ENCODE results near the gene MYO5B. TPM values are rescaled to one million over a fixed set of nuclear protein-coding genes. Genes with fewer than 3 reads are reported as not detected.

The MYO5B gene
- polyA plus RNA-seq, 1 of the 3 experiments (the other 2 are of a cell fraction) = 1.3 TPM

DNA sequence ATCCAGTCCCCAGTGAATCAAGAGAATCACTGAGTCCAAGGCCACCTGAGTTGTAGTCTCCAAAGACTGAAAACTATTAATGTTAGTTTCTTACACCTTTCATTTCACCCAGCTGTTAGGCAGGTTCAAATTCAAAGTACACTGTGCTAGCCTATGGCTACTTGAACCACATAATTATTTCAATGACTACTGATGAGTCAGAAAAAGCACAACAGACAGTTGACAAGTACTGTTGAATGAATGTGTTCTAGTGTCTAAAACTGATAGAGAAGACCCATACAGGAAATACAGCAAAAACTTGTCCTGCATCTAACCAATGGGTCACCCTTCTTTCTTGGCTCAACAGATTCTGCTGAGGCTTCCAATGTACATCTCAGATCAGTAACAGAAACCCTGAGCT, 160.9 kb downstream of the MYO5B start:
- Histone ChIP-seq H3K4me1 (ENCODE audit: control insufficient read depth in 1 of 2, insufficient read depth in 2 of 2, low read depth in 1 of 2, low read length in 1 of 2) (no peaks in the 10 kb centered on the region), H3K9me3 (no peaks in the 10 kb centered on the region), H2AFZ (ENCODE audit: low read depth) (no peak overlapping the region), H3K4me3 (ENCODE audit: low read depth in 2 of 2, low read length in 1 of 2) (no peak overlapping the region), H3K79me2 (ENCODE audit: insufficient read depth) (no peaks in the 10 kb centered on the region), H3K4me2 (no peak overlapping the region), H4K20me1 (ENCODE audit: insufficient read depth) (no peaks in the 10 kb centered on the region), H3K36me3 (replicated peaks in 1 of 2; ENCODE audit: control insufficient read depth in 1 of 2, insufficient read depth in 2 of 2, low read length in 1 of 2) (no peaks in the 10 kb centered on the region), H3K27me3 (ENCODE audit: insufficient read depth) (no peaks in the 10 kb centered on the region; the same call in 1 of the 2 replicates), H3F3A (replicated peaks; ENCODE audit: insufficient read depth) (no peaks in the 10 kb centered on the region), H3K9me2 (no peaks in the 10 kb centered on the region), H3K9ac (no peak overlapping the region), H3K27ac (ENCODE audit: low read depth in 2 of 2, low read length in 1 of 2) (no peak overlapping the region)
- TF ChIP-seq, protein P1, sequence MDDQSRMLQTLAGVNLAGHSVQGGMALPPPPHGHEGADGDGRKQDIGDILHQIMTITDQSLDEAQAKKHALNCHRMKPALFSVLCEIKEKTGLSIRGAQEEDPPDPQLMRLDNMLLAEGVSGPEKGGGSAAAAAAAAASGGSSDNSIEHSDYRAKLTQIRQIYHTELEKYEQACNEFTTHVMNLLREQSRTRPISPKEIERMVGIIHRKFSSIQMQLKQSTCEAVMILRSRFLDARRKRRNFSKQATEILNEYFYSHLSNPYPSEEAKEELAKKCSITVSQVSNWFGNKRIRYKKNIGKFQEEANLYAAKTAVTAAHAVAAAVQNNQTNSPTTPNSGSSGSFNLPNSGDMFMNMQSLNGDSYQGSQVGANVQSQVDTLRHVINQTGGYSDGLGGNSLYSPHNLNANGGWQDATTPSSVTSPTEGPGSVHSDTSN (IDR thresholded peaks at IDR 0.05) = no peak
- TF ChIP-seq MXI1 (IDR thresholded peaks at IDR 0.05; ENCODE audit: low read depth, low read length) = no peak
- TF ChIP-seq, protein P2, sequence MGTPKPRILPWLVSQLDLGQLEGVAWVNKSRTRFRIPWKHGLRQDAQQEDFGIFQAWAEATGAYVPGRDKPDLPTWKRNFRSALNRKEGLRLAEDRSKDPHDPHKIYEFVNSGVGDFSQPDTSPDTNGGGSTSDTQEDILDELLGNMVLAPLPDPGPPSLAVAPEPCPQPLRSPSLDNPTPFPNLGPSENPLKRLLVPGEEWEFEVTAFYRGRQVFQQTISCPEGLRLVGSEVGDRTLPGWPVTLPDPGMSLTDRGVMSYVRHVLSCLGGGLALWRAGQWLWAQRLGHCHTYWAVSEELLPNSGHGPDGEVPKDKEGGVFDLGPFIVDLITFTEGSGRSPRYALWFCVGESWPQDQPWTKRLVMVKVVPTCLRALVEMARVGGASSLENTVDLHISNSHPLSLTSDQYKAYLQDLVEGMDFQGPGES (IDR thresholded peaks at IDR 0.05; ENCODE audit: low read depth, low read length) = no peak
- TF ChIP-seq RAD21 (IDR thresholded peaks at IDR 0.05; ENCODE audit: low read length) = no peak
- no peak for TF ChIP-seq GABPA (IDR thresholded peaks at IDR 0.05; ENCODE audit: low read depth)
- no peak for TF ChIP-seq ELF1 (IDR thresholded peaks at IDR 0.05)
- TF ChIP-seq SIN3A (IDR thresholded peaks at IDR 0.05; ENCODE audit: borderline replicate concordance, low read depth, low read length) = no peak
- TF ChIP-seq, protein P3, sequence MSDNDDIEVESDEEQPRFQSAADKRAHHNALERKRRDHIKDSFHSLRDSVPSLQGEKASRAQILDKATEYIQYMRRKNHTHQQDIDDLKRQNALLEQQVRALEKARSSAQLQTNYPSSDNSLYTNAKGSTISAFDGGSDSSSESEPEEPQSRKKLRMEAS (IDR thresholded peaks at IDR 0.05; ENCODE audit: low read depth) = no peak
- ChIA-PET POLR2A (no interaction called here), CTCF (interaction anchor here (0.6 to 0.7 kb wide), 2 partner anchors 10 to 442 kb away, joined by 3 read pairs; no protein-coding TSS in a partner anchor)
- no peak for DNase-seq

DNA sequence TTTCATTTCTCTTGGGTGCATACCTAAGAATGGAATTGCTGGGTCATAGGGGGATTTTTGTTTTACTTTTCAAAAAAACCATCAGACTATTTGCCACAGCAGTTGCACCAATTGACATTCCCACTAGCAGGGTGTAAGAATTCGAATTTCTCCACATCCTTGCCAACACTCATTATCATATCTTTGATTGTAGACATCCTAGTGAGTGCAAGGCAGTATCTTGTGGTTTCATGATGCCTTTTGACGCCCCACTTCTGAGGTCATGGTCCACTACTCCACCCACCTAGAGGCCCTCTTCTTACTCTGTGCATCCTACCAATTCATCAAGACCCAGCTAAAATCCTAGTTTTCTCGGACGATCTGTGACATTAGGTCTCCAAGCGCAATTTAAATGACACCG, 161.9 kb downstream of the MYO5B start:
- Histone ChIP-seq H4K20me1 (ENCODE audit: insufficient read depth) (no peaks in the 10 kb centered on the region), H3K27ac (ENCODE audit: low read depth in 2 of 2, low read length in 1 of 2) (no peak overlapping the region), H2AFZ (ENCODE audit: low read depth) (no peak overlapping the region), H3K9me2 (no peaks in the 10 kb centered on the region), H3F3A (replicated peaks; ENCODE audit: insufficient read depth) (no peaks in the 10 kb centered on the region), H3K9me3 (no peaks in the 10 kb centered on the region), H3K36me3 (replicated peaks in 1 of 2; ENCODE audit: control insufficient read depth in 1 of 2, insufficient read depth in 2 of 2, low read length in 1 of 2) (no peaks in the 10 kb centered on the region), H3K4me3 (ENCODE audit: low read depth in 2 of 2, low read length in 1 of 2) (no peak overlapping the region), H3K27me3 (ENCODE audit: insufficient read depth) (no peaks in the 10 kb centered on the region; the same call in 1 of the 2 replicates), H3K9ac (no peak overlapping the region), H3K4me2 (no peak overlapping the region), H3K4me1 (ENCODE audit: control insufficient read depth in 1 of 2, insufficient read depth in 2 of 2, low read depth in 1 of 2, low read length in 1 of 2) (no peaks in the 10 kb centered on the region; a peak in 1 of 4 replicates), H3K79me2 (ENCODE audit: insufficient read depth) (no peaks in the 10 kb centered on the region)
- CTCF ChIA-PET = no interaction called here
- WGBS (ENCODE audit: low lambda C conversion rate) = 36% methylated on average over 6 of the region's 6 CpGs
- POLR2A ChIA-PET = no interaction called here
- no peak for DNase-seq
- TF ChIP-seq RCOR1 (IDR thresholded peaks at IDR 0.05; ENCODE audit: low read length) = no peak
- TF ChIP-seq NRF1 (IDR thresholded peaks at IDR 0.05; ENCODE audit: low read depth, low read length) = no peak
- TF ChIP-seq ELF1 (IDR thresholded peaks at IDR 0.05) = no peak

DNA sequence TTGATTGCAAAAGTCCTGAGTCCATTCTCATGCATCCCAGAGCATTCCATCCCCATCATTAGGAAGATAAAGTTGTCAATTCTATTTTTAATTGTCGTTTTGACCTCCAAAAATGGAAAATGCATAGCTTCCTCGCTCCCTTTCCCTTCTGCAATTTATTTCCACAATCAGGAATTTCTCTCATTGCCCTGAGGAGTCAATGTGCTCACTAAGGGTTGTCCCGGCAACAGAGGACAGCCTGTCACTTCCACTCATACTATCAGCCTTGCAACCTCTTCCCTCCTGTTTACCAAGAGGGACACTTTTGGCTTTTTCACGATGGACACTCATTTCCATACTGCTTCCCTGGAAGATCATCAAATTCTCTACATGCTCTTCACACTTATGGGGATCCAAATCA, 164.8 kb downstream of the MYO5B start:
- Histone ChIP-seq H3K4me2 (no peak overlapping the region), H2AFZ (ENCODE audit: low read depth) (no peak overlapping the region), H3F3A (replicated peaks; ENCODE audit: insufficient read depth) (no peaks in the 10 kb centered on the region), H3K36me3 (replicated peaks in 1 of 2; ENCODE audit: control insufficient read depth in 1 of 2, insufficient read depth in 2 of 2, low read length in 1 of 2) (no peaks in the 10 kb centered on the region), H4K20me1 (ENCODE audit: insufficient read depth) (no peaks in the 10 kb centered on the region), H3K27ac (ENCODE audit: low read depth in 2 of 2, low read length in 1 of 2) (no peak overlapping the region), H3K4me3 (ENCODE audit: low read depth in 2 of 2, low read length in 1 of 2) (no peak overlapping the region), H3K79me2 (ENCODE audit: insufficient read depth) (no peaks in the 10 kb centered on the region), H3K9ac (no peak overlapping the region), H3K9me3 (no peaks in the 10 kb centered on the region), H3K9me2 (no peaks in the 10 kb centered on the region), H3K27me3 (ENCODE audit: insufficient read depth) (no peaks in the 10 kb centered on the region; the same call in 1 of the 2 replicates), H3K4me1 (ENCODE audit: control insufficient read depth in 1 of 2, insufficient read depth in 2 of 2, low read depth in 1 of 2, low read length in 1 of 2) (no peaks in the 10 kb centered on the region; a peak in 1 of 4 replicates)
- CTCF ChIA-PET = no interaction called here
- POLR2A ChIA-PET = no interaction called here
- 15% methylated on average over 4 of the region's 4 CpGs for WGBS (ENCODE audit: low lambda C conversion rate)
- no peak for DNase-seq
- TF ChIP-seq FOXJ3 (CRISPR knock-in tag; IDR thresholded peaks at IDR 0.05) (no peak), FOXM1 (IDR thresholded peaks at IDR 0.05; ENCODE audit: low read depth) (no peak), GABPA (IDR thresholded peaks at IDR 0.05; ENCODE audit: low read depth) (no peak)
- TF ChIP-seq, protein P4, sequence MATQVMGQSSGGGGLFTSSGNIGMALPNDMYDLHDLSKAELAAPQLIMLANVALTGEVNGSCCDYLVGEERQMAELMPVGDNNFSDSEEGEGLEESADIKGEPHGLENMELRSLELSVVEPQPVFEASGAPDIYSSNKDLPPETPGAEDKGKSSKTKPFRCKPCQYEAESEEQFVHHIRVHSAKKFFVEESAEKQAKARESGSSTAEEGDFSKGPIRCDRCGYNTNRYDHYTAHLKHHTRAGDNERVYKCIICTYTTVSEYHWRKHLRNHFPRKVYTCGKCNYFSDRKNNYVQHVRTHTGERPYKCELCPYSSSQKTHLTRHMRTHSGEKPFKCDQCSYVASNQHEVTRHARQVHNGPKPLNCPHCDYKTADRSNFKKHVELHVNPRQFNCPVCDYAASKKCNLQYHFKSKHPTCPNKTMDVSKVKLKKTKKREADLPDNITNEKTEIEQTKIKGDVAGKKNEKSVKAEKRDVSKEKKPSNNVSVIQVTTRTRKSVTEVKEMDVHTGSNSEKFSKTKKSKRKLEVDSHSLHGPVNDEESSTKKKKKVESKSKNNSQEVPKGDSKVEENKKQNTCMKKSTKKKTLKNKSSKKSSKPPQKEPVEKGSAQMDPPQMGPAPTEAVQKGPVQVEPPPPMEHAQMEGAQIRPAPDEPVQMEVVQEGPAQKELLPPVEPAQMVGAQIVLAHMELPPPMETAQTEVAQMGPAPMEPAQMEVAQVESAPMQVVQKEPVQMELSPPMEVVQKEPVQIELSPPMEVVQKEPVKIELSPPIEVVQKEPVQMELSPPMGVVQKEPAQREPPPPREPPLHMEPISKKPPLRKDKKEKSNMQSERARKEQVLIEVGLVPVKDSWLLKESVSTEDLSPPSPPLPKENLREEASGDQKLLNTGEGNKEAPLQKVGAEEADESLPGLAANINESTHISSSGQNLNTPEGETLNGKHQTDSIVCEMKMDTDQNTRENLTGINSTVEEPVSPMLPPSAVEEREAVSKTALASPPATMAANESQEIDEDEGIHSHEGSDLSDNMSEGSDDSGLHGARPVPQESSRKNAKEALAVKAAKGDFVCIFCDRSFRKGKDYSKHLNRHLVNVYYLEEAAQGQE (IDR thresholded peaks at IDR 0.05; ENCODE audit: low read depth, low read length) = no peak
- TF ChIP-seq, protein P5, sequence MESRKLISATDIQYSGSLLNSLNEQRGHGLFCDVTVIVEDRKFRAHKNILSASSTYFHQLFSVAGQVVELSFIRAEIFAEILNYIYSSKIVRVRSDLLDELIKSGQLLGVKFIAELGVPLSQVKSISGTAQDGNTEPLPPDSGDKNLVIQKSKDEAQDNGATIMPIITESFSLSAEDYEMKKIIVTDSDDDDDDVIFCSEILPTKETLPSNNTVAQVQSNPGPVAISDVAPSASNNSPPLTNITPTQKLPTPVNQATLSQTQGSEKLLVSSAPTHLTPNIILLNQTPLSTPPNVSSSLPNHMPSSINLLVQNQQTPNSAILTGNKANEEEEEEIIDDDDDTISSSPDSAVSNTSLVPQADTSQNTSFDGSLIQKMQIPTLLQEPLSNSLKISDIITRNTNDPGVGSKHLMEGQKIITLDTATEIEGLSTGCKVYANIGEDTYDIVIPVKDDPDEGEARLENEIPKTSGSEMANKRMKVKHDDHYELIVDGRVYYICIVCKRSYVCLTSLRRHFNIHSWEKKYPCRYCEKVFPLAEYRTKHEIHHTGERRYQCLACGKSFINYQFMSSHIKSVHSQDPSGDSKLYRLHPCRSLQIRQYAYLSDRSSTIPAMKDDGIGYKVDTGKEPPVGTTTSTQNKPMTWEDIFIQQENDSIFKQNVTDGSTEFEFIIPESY (IDR thresholded peaks at IDR 0.05; ENCODE audit: borderline replicate concordance, low read depth) = no peak

All from SK-N-SH (cell line).